ENCODE measurements around the gene PTN. TPM values are rescaled to one million over a fixed set of nuclear protein-coding genes. Genes with fewer than 3 reads are reported as not detected.

Gene PTN
- total RNA-seq, 1 donor from 2014 or later, result 3.6 TPM

- Mint-ChIP-seq H3K4me1 (ENCODE audit: low read depth) (no peaks in the 10 kb centered on the region), H3K36me3 (ENCODE audit: low read depth) (no peaks in the 10 kb centered on the region), H3K27ac (ENCODE audit: unreplicated experiment) (no peak overlapping the region), H3K4me3 (ENCODE audit: unreplicated experiment) (no peak overlapping the region), H3K9me3 (ENCODE audit: low read depth) (no peaks in the 10 kb centered on the region), H3K27me3 (ENCODE audit: low read depth) (no peaks in the 10 kb centered on the region)
- DNase-seq (ENCODE audit: low spot score), result no peak
- no peak for TF ChIP-seq CTCF (IDR thresholded peaks at IDR 0.05)
Observed at GRCh38 chr7:137254766-137255165, 88.8 kb downstream of the PTN start.

- DNase-seq (ENCODE audit: low spot score), result no peak
Observed at GRCh38 chr7:137245890-137246289, 97.6 kb downstream of the PTN start.

GRCh38 chr7:137245186-137245585, 98.3 kb downstream of the PTN start:
- Mint-ChIP-seq H3K36me3 (ENCODE audit: low read depth) (no peaks in the 10 kb centered on the region), H3K4me1 (ENCODE audit: low read depth) (no peaks in the 10 kb centered on the region), H3K27ac (ENCODE audit: unreplicated experiment) (no peak overlapping the region), H3K9me3 (ENCODE audit: low read depth) (peaks cover 2% of the 10 kb centered on the region), H3K27me3 (ENCODE audit: low read depth) (no peaks in the 10 kb centered on the region), H3K4me3 (ENCODE audit: unreplicated experiment) (no peak overlapping the region)
- no peak for DNase-seq (ENCODE audit: low spot score)
- TF ChIP-seq CTCF (IDR thresholded peaks at IDR 0.05), result no peak

More at GRCh38 chr7:137245890-137246289, 97.6 kb downstream of the PTN start:
- Mint-ChIP-seq H3K36me3 (ENCODE audit: low read depth) (no peaks in the 10 kb centered on the region), H3K9me3 (ENCODE audit: low read depth) (no peaks in the 10 kb centered on the region), H3K4me3 (ENCODE audit: unreplicated experiment) (no peak overlapping the region), H3K4me1 (ENCODE audit: low read depth) (no peaks in the 10 kb centered on the region), H3K27ac (ENCODE audit: unreplicated experiment) (no peak overlapping the region), H3K27me3 (ENCODE audit: low read depth) (no peaks in the 10 kb centered on the region)
- no peak for TF ChIP-seq CTCF (IDR thresholded peaks at IDR 0.05)

GRCh38 chr7:137243741-137244140, 99.8 kb downstream of the PTN start:
- Mint-ChIP-seq H3K9me3 (ENCODE audit: low read depth) (peaks cover 4% of the 10 kb centered on the region), H3K27me3 (ENCODE audit: low read depth) (no peaks in the 10 kb centered on the region), H3K27ac (ENCODE audit: unreplicated experiment) (no peak overlapping the region), H3K36me3 (ENCODE audit: low read depth) (no peaks in the 10 kb centered on the region), H3K4me3 (ENCODE audit: unreplicated experiment) (no peak overlapping the region), H3K4me1 (ENCODE audit: low read depth) (no peaks in the 10 kb centered on the region)
- no peak for TF ChIP-seq CTCF (IDR thresholded peaks at IDR 0.05)
- no peak for DNase-seq (ENCODE audit: low spot score)

- Mint-ChIP-seq H3K4me3 (ENCODE audit: unreplicated experiment) (no peak overlapping the region), H3K9me3 (ENCODE audit: low read depth) (peaks cover 4% of the 10 kb centered on the region), H3K36me3 (ENCODE audit: low read depth) (no peaks in the 10 kb centered on the region), H3K4me1 (ENCODE audit: low read depth) (no peaks in the 10 kb centered on the region), H3K27ac (ENCODE audit: unreplicated experiment) (no peak overlapping the region), H3K27me3 (ENCODE audit: low read depth) (no peaks in the 10 kb centered on the region)
- no peak for TF ChIP-seq CTCF (IDR thresholded peaks at IDR 0.05)
- DNase-seq (ENCODE audit: low spot score), result no peak
Observed at GRCh38 chr7:137242616-137243015, 100.9 kb downstream of the PTN start.

Data from chondrocyte (in vitro differentiated cells).